Astrocyte (in vitro differentiated cells and primary cell): ENCODE results near the gene GIMAP7. TPM values are rescaled to one million over a fixed set of nuclear protein-coding genes. Genes with fewer than 3 reads are reported as not detected.

Experiments
- DNase-seq: peaks from one replicate; pipeline ENCODE4 v3.0.0-alpha.2; 2010; ENCODE audit warnings: low read depth
- FAIRE-seq: peaks from 2 replicates; lab custom pipeline; 2011; peaks lifted over from hg19 to GRCh38; lab: Jason Lieb, UNC
- H2AFZ ChIP-seq: 2 replicates; pipeline ENCODE4 v1.6.0; 2012; ENCODE audit warnings: low read depth, low read length, inconsistent platforms
- H3K27ac ChIP-seq: 2 replicates; pipeline ENCODE4 v1.5.1; 2011; ENCODE audit warnings: low read depth, low read length, inconsistent platforms
- H3K27me3 ChIP-seq: 2 replicates; pipeline ENCODE4 v1.6.0; 2011; ENCODE audit warnings: low read length, inconsistent platforms; ENCODE audit not compliant: insufficient read depth
- H3K36me3 ChIP-seq: 2 replicates; pipeline ENCODE4 v1.5.1; 2011; ENCODE audit warnings: low read length, inconsistent platforms; ENCODE audit not compliant: insufficient read depth
- H3K4me1 ChIP-seq: 2 replicates; pipeline ENCODE4 v1.5.1; 2011; ENCODE audit warnings: low read length, inconsistent platforms; ENCODE audit not compliant: insufficient read depth
- H3K4me2 ChIP-seq: 2 replicates; pipeline ENCODE4 v1.6.0; 2012; ENCODE audit warnings: low read length, inconsistent platforms
- H3K4me3 ChIP-seq: 2 replicates; pipeline ENCODE4 v1.5.1; 2011; ENCODE audit warnings: low read depth, mild to moderate bottlenecking, low read length, inconsistent platforms; ENCODE audit not compliant: insufficient read depth
- H3K79me2 ChIP-seq: 2 replicates; pipeline ENCODE4 v1.6.0; 2012; ENCODE audit warnings: mild to moderate bottlenecking, low read length, inconsistent platforms; ENCODE audit not compliant: insufficient read depth
- H3K9ac ChIP-seq: 2 replicates; pipeline ENCODE4 v1.6.0; 2012; ENCODE audit warnings: mild to moderate bottlenecking, low read length, inconsistent platforms
- H3K9me3 ChIP-seq: 2 replicates; pipeline ENCODE4 v1.5.1; 2012; ENCODE audit warnings: low read depth, mild to moderate bottlenecking, low read length, inconsistent platforms; ENCODE audit not compliant: insufficient read depth
- H4K20me1 ChIP-seq: 2 replicates; pipeline ENCODE4 v1.6.0; 2012; ENCODE audit warnings: low read length, inconsistent platforms; ENCODE audit not compliant: insufficient read depth
- H3K27ac Mint-ChIP-seq: one replicate; pipeline ENCODE4 v1.8.0; 2021; ENCODE audit warnings: mild to moderate bottlenecking, mixed read lengths; ENCODE audit not compliant: unreplicated experiment
- H3K27me3 Mint-ChIP-seq: one replicate; pipeline ENCODE4 v1.8.0; 2021; ENCODE audit warnings: low read depth, mixed read lengths; ENCODE audit not compliant: unreplicated experiment
- H3K36me3 Mint-ChIP-seq: one replicate; pipeline ENCODE4 v1.8.0; 2021; ENCODE audit warnings: low read depth, mixed read lengths; ENCODE audit not compliant: unreplicated experiment
- H3K4me1 Mint-ChIP-seq: one replicate; pipeline ENCODE4 v1.8.0; 2021; ENCODE audit warnings: low read depth, mixed read lengths; ENCODE audit not compliant: unreplicated experiment
- H3K4me3 Mint-ChIP-seq: one replicate; pipeline ENCODE4 v1.8.0; 2021; ENCODE audit warnings: mild to moderate bottlenecking, moderate library complexity, mixed read lengths; ENCODE audit not compliant: unreplicated experiment
- H3K9me3 Mint-ChIP-seq: one replicate; pipeline ENCODE4 v1.8.0; 2021; ENCODE audit warnings: mild to moderate bottlenecking, mixed read lengths; ENCODE audit not compliant: unreplicated experiment
- EZH2 ChIP-seq: IDR thresholded peaks from 2 replicates; pipeline ENCODE4 v1.6.1; 2012; ENCODE audit warnings: mild to moderate bottlenecking, low read length, inconsistent platforms; ENCODE audit not compliant: insufficient read depth
- total RNA-seq: library from RNA; stranded (reverse); gene quantifications from 2 replicates; pipeline ENCODE4 v1.2.1, GENCODE V29; 2021
- TF ChIP-seq, protein P1 (sequence below): IDR thresholded peaks from 2 replicates; pipeline ENCODE4 v1.5.1; 2011; ENCODE audit warnings: low read depth, mild to moderate bottlenecking, inconsistent platforms, low read length, moderate library complexity; ENCODE audit not compliant: insufficient read depth

Gene GIMAP7
- total RNA-seq, 1 donor from 2014 or later, result not detected

DNA sequence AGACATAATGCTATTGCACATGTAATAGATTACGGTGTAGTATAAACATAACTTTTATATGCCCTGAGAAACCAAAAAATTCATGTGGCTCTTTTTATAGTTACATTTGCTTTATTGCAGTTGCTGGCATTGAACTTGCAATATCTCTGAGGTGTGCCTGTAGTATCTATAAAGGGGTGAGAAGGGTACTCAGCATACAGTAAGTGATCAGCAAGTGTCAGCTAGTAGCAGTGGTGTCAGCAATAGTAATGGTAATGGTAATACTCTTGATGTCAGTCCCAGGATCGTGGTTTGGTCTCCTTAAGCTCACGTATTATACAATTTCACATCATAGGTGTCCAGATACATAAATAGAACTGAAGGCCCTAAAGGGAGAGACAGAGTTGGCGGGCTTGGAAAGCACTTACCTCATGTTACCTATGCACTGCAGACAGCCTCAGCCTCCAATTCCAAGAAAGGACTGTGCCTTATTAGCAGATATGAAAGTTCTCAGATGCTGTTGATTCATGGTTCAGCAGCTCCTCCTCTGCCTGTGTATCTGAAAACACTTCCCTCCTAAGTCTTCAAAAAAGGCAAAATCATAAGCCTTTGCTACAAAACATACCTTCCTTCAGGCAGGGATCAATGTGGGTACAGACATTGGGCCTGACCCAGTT lies 6.6 kb upstream of the GIMAP7 start:
- no peak for TF ChIP-seq EZH2
- TF ChIP-seq, protein P1, sequence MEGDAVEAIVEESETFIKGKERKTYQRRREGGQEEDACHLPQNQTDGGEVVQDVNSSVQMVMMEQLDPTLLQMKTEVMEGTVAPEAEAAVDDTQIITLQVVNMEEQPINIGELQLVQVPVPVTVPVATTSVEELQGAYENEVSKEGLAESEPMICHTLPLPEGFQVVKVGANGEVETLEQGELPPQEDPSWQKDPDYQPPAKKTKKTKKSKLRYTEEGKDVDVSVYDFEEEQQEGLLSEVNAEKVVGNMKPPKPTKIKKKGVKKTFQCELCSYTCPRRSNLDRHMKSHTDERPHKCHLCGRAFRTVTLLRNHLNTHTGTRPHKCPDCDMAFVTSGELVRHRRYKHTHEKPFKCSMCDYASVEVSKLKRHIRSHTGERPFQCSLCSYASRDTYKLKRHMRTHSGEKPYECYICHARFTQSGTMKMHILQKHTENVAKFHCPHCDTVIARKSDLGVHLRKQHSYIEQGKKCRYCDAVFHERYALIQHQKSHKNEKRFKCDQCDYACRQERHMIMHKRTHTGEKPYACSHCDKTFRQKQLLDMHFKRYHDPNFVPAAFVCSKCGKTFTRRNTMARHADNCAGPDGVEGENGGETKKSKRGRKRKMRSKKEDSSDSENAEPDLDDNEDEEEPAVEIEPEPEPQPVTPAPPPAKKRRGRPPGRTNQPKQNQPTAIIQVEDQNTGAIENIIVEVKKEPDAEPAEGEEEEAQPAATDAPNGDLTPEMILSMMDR, result no peak
- no peak overlapping the region for H3K4me3 Mint-ChIP-seq
- H3K36me3 Mint-ChIP-seq, result no peaks in the 10 kb centered on the region

DNA sequence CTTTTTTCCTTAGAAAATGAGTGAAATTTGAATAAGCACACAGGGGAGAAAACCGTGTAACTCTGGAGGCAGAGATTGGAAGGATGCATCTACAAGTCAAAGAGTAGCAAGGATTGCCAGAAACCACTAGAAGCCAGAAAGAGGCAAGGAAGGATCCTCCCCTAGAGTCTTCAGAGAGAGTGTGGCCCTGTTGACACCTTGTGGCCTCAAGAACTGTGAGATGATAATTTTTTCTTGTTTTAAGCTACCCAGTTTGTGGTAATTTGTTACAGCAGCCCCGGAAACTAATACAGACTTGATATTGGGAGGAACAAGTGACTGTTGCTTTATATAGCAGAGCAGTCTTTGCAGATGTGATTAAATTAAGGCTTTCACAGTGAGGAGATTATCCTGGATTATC lies 3.6 kb upstream of the GIMAP7 start:
- Mint-ChIP-seq H3K27me3 (peaks cover 3% of the 10 kb centered on the region), H3K9me3 (no peaks in the 10 kb centered on the region), H3K36me3 (no peaks in the 10 kb centered on the region), H3K27ac (no peak overlapping the region), H3K4me1 (no peaks in the 10 kb centered on the region), H3K4me3 (no peak overlapping the region)
- Histone ChIP-seq H3K4me1 (no peaks in the 10 kb centered on the region), H3K36me3 (no peaks in the 10 kb centered on the region), H3K4me3 (no peak overlapping the region), H3K27ac (no peak overlapping the region), H3K4me2 (no peak overlapping the region), H3K9me3 (no peaks in the 10 kb centered on the region), H3K79me2 (no peaks in the 10 kb centered on the region), H3K27me3 (no peaks in the 10 kb centered on the region), H4K20me1 (no peaks in the 10 kb centered on the region), H2AFZ (no peak overlapping the region), H3K9ac (no peak overlapping the region)
- DNase-seq, result no peak
- no peak for TF ChIP-seq EZH2
- TF ChIP-seq, protein P1, result no peak
- FAIRE-seq, result no peak

More for the DNA sequence above, 6.6 kb upstream of the GIMAP7 start:
- Histone ChIP-seq H3K4me1 (no peaks in the 10 kb centered on the region), H2AFZ (no peak overlapping the region), H3K79me2 (no peaks in the 10 kb centered on the region), H3K4me3 (no peak overlapping the region), H3K36me3 (no peaks in the 10 kb centered on the region), H3K9ac (no peak overlapping the region), H3K27ac (no peak overlapping the region), H3K27me3 (no peaks in the 10 kb centered on the region), H3K4me2 (no peak overlapping the region), H4K20me1 (no peaks in the 10 kb centered on the region), H3K9me3 (no peaks in the 10 kb centered on the region)
- no peak overlapping the region for H3K27ac Mint-ChIP-seq
- no peak for FAIRE-seq
- no peaks in the 10 kb centered on the region for H3K9me3 Mint-ChIP-seq
- H3K27me3 Mint-ChIP-seq, result peaks cover 3% of the 10 kb centered on the region
- DNase-seq, result no peak
- no peaks in the 10 kb centered on the region for H3K4me1 Mint-ChIP-seq

DNA sequence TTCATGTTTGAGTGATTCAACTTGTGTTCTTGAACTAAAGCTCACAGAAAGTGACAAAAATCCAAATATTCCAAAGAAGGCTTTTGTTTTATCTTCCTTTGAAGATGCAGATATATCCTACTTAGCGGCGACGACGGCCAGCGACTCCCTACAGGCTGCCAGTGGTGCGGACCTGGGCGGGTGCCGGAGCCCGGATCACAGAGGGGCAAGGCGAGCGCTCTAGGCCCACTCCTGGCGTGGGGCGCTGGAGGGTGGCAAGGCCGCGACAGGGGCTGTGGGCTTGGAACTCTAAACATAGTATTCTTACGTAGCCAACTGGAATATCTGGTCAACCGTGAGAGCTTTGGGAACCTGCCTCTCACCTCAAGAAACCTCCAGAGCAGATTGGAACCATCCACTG lies 914 bp upstream of the GIMAP7 start:
- no peak overlapping the region for H2AFZ ChIP-seq
- H3K27me3 Mint-ChIP-seq, result peaks cover 3% of the 10 kb centered on the region
- no peaks in the 10 kb centered on the region for H3K79me2 ChIP-seq
- no peak overlapping the region for H3K4me3 ChIP-seq
- no peak for FAIRE-seq
- TF ChIP-seq, protein P1, result no peak
- no peak for TF ChIP-seq EZH2
- no peaks in the 10 kb centered on the region for H3K27me3 ChIP-seq
- no peaks in the 10 kb centered on the region for H3K4me1 Mint-ChIP-seq
- H3K36me3 ChIP-seq, result no peaks in the 10 kb centered on the region
- H3K9ac ChIP-seq, result no peak overlapping the region
- no peak overlapping the region for H3K4me3 Mint-ChIP-seq
- H3K4me1 ChIP-seq, result no peaks in the 10 kb centered on the region
- no peaks in the 10 kb centered on the region for H4K20me1 ChIP-seq
- H3K4me2 ChIP-seq, result no peak overlapping the region
- no peaks in the 10 kb centered on the region for H3K9me3 ChIP-seq
- no peaks in the 10 kb centered on the region for H3K9me3 Mint-ChIP-seq
- no peak overlapping the region for H3K27ac Mint-ChIP-seq
- H3K27ac ChIP-seq, result no peak overlapping the region
- H3K36me3 Mint-ChIP-seq, result no peaks in the 10 kb centered on the region
- no peak for DNase-seq
